ENCODE data around the gene PTP4A1. TPM values are rescaled to one million over a fixed set of nuclear protein-coding genes. Genes with fewer than 3 reads are reported as not detected.

The PTP4A1 gene
- total and polyA plus RNA-seq, 2 of the 13 experiments (the other 11 are each of a cell fraction or from before 2014, with no cell fraction given), result 141 to 376 TPM

GRCh38 chr6:63600136-63600535 is 27.9 kb downstream of the PTP4A1 start (continued):
- TF ChIP-seq ZBED4 (CRISPR knock-in tag; IDR thresholded peaks at IDR 0.05; ENCODE audit: borderline replicate concordance) (no peak), MAFF (IDR thresholded peaks at IDR 0.05; ENCODE audit: low read depth, low read length) (no peak), ZNF318 (CRISPR knock-in tag; IDR thresholded peaks at IDR 0.05) (no peak), RFX5 (IDR thresholded peaks at IDR 0.05; ENCODE audit: low read depth, low read length) (no peak), SRSF9 (IDR thresholded peaks at IDR 0.05; ENCODE audit: borderline replicate concordance, insufficient read depth, low read depth, low read length, poor library complexity, severe bottlenecking) (no peak), NFIC (IDR thresholded peaks at IDR 0.05; ENCODE audit: low read length) (no peak), SMAD1 (CRISPR knock-in tag; IDR thresholded peaks at IDR 0.05; ENCODE audit: borderline replicate concordance, low read depth) (no peak), ZNF598 (CRISPR knock-in tag; IDR thresholded peaks at IDR 0.05; ENCODE audit: borderline replicate concordance) (no peak)
